Activated CD8-positive, alpha-beta memory T cell treated with anti-CD3 and anti-CD28 coated beads, Interleukin-2, amount 50 U/mL, for 24 hours (primary cell): ENCODE data around the gene FAM177A1.

ENCODE experiments used
- DNase-seq: peaks from one replicate; pipeline ENCODE4 v3.0.0-alpha.2; 2020; ENCODE audit errors: extremely low read depth

Gene FAM177A1

GRCh38 chr14:35123388-35123703 lies 77.3 kb downstream of the FAM177A1 start:
- DNase-seq = no peak

DNA sequence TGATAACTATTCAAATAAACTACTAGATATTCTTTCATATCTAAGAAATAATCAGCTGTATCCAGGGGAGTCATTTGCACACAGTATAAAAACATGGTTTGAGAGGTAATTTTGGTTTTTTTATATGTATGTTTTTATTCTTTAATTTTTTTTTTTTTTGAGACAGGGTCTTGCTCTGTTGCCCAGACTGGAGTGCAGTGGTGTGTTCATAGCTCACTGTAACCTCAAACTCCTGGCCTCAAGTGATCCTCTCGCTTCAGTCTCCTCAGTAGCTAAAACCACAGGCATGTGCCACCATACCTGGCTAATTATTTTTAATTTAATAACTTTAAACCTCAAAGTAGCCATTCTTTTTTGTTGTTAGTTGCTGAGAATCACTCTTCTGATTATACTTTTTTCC lies 78.1 kb downstream of the FAM177A1 start:
- no peak for DNase-seq
